Measurements from ENCODE around the gene ZC3H12C. TPM values are rescaled to one million over a fixed set of nuclear protein-coding genes. Genes with fewer than 3 reads are reported as not detected.

Gene ZC3H12C
- total RNA-seq, 1 donor from 2014 or later, result 10.2 TPM

DNA sequence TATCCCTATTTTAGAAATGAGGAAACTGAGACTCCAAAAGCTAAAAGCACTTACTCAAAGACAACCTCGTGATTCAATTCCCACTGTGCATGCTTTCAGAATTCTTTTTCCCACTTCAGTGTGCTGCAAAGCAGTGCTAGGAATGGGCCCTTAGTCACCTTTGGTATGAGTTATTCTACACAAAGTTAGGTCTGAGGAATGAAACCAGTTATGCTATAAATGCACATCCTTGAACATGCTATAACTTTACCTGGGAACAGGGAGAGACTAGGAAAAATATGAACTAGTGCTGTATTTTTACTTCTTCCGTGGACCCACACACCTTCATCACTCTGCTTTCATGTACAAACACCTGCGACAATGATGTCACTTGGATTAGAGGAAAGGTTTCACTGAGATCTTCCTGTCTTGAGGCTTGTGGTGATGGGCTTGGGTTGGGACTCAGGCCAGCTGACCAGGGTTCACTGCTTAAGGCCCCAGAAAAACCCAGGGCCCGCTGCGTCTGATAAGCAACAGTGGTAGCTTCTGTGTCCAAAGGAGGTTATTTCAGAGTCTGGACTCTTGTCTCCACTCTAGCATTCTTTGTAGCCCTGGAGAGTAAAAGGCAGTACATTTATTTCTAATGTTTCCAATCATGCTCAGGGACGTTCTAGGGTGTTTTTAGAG lies 81.6 kb downstream of the ZC3H12C start:
- H3K36me3 ChIP-seq (ENCODE audit: control insufficient read depth, insufficient read depth, low read length), result no peaks in the 10 kb centered on the region
- no peak for DNase-seq (ENCODE audit: low read depth)
- no peak overlapping the region for H3K4me3 ChIP-seq (ENCODE audit: low read depth, low read length)
- no peaks in the 10 kb centered on the region for H3K27me3 ChIP-seq (ENCODE audit: control insufficient read depth, insufficient read depth, low read length)
- TF ChIP-seq, protein P1, sequence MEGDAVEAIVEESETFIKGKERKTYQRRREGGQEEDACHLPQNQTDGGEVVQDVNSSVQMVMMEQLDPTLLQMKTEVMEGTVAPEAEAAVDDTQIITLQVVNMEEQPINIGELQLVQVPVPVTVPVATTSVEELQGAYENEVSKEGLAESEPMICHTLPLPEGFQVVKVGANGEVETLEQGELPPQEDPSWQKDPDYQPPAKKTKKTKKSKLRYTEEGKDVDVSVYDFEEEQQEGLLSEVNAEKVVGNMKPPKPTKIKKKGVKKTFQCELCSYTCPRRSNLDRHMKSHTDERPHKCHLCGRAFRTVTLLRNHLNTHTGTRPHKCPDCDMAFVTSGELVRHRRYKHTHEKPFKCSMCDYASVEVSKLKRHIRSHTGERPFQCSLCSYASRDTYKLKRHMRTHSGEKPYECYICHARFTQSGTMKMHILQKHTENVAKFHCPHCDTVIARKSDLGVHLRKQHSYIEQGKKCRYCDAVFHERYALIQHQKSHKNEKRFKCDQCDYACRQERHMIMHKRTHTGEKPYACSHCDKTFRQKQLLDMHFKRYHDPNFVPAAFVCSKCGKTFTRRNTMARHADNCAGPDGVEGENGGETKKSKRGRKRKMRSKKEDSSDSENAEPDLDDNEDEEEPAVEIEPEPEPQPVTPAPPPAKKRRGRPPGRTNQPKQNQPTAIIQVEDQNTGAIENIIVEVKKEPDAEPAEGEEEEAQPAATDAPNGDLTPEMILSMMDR (IDR thresholded peaks at IDR 0.05; ENCODE audit: insufficient read depth, low read length, poor library complexity, severe bottlenecking), result no peak

DNA sequence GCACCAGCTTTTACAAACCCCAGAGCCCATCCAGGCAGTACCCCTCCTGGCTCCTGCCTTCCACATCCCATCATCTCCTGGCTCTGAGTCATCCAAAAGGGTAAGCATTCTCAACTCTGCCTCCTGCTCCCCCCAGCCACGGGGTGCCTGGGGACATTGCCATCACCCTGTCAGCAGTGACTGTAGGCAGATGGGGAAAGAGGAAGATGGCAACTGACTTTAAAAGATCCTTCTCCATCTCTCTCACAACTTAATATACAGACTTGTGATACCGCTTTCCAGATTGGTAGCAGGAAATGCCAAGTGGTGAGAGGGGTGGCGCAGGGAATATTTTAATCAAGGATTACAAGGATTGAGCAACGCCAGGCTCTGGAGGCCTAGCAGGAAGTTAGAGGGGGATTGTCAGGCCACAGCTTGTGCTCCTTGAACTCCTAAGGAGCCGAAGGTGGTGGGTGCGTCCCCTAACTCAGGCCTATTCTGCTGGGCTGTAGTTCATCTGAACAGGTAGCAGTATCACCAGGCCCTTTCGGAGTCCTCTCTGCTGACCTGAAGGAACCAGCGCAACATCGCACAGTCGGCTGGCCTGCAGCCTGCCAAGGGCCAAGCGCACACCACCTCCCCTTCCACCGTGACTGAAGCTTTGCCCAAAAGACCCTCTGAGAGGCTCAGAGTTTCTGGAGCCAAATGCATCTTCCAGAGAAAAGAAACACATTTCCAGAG lies 83.3 kb downstream of the ZC3H12C start:
- no peak overlapping the region for H3K4me3 ChIP-seq (ENCODE audit: low read depth, low read length)
- no peaks in the 10 kb centered on the region for H3K27me3 ChIP-seq (ENCODE audit: control insufficient read depth, insufficient read depth, low read length)
- H3K36me3 ChIP-seq (ENCODE audit: control insufficient read depth, insufficient read depth, low read length), result no peaks in the 10 kb centered on the region
- DNase-seq (ENCODE audit: low read depth), result no peak
- TF ChIP-seq, protein P1 (IDR thresholded peaks at IDR 0.05; ENCODE audit: insufficient read depth, low read length, poor library complexity, severe bottlenecking), result no peak

DNA sequence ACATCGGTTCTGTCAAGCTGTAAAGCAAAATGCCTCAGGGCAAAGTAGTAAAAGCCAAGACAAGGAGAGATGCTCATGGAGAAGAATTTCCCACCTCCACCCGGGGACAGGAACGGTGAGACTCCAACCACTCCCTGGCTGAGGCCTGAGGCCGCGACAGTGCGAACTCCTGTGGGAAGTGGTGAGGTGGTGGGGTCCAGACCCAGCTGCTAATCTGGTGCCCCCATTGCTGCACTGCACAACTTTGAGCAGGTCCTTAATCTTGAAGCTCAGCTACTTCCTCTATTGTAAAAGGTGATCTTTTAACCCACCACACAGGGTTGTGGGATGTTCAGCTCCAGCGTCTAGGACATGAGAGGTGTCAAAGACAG lies 83.9 kb downstream of the ZC3H12C start:
- H3K27me3 ChIP-seq (ENCODE audit: control insufficient read depth, insufficient read depth, low read length), result no peaks in the 10 kb centered on the region
- no peak for DNase-seq (ENCODE audit: low read depth)
- H3K36me3 ChIP-seq (ENCODE audit: control insufficient read depth, insufficient read depth, low read length), result no peaks in the 10 kb centered on the region
- TF ChIP-seq, protein P1 (IDR thresholded peaks at IDR 0.05; ENCODE audit: insufficient read depth, low read length, poor library complexity, severe bottlenecking), result no peak
- H3K4me3 ChIP-seq (ENCODE audit: low read depth, low read length), result no peak overlapping the region

DNA sequence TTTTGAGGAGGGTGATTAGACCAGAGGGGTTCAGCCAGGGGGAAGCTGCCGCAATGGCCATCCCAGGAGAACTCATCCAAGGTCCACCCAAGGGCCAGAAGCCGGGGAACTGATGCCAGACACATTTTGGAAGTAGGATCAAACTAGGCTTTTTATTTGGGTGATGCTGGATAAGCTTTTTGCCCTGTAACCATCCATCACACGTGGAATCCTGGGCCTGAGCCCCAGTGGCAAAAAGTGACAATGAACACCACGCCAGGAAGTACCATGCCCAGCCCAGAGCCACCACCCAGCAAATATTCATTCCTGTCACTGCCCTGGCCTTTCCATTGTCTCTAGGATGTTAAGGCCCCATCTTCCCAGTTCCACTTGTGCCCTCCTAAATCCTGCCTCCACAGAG lies 85.9 kb downstream of the ZC3H12C start:
- no peak for DNase-seq (ENCODE audit: low read depth)
- TF ChIP-seq, protein P1 (IDR thresholded peaks at IDR 0.05; ENCODE audit: insufficient read depth, low read length, poor library complexity, severe bottlenecking), result no peak

DNA sequence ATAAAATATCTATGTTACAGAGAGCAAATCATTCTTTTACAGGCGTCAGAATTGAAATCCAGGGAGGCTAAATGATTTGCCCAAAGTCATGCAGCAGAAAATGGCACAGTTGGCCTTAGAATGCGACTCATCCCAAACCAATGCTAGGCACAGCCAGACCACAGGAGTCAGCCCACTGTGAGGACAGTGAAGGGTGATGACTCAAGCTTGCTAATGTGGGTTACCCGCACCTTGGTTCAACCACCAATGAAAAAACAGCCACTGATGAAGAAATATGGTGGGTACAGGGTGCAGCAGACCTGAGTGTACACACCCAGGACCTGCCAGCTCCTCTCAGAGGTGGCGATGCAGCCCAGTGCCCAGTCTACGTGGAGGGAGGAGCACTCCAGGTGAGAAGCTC lies 89.7 kb downstream of the ZC3H12C start:
- DNase-seq (ENCODE audit: low read depth), result no peak
- Histone ChIP-seq H3K27me3 (ENCODE audit: control insufficient read depth, insufficient read depth, low read length) (no peaks in the 10 kb centered on the region), H3K36me3 (ENCODE audit: control insufficient read depth, insufficient read depth, low read length) (no peaks in the 10 kb centered on the region), H3K4me3 (ENCODE audit: low read depth, low read length) (no peak overlapping the region)
- TF ChIP-seq, protein P1 (IDR thresholded peaks at IDR 0.05; ENCODE audit: insufficient read depth, low read length, poor library complexity, severe bottlenecking), result no peak

More for the DNA sequence above, 85.9 kb downstream of the ZC3H12C start:
- H3K4me3 ChIP-seq (ENCODE audit: low read depth, low read length), result no peak overlapping the region
- H3K27me3 ChIP-seq (ENCODE audit: control insufficient read depth, insufficient read depth, low read length), result no peaks in the 10 kb centered on the region
- no peaks in the 10 kb centered on the region for H3K36me3 ChIP-seq (ENCODE audit: control insufficient read depth, insufficient read depth, low read length)

Data from kidney epithelial cell (primary cell).